Fibroblast of lung (primary cell): ENCODE data around the gene CSNK1A1.

Source experiments
- CTCF ChIP-seq, 2 donors: IDR thresholded peaks in 1 of 2; conservative IDR thresholded peaks in 1 of 2; 1 replicate in 1 of 2; 2 replicates in 1 of 2; pipeline ENCODE4 v1.5.1; 2011 to 2012; ENCODE audit warnings: low read length in 2 of 2, control low read depth in 1 of 2, inconsistent platforms in 1 of 2, low read depth in 1 of 2, mild to moderate bottlenecking in 1 of 2
- EZH2 ChIP-seq: IDR thresholded peaks from 2 replicates; pipeline ENCODE4 v1.5.1; 2012; ENCODE audit warnings: low read length, control low read depth, mild to moderate bottlenecking; ENCODE audit errors: missing control alignments

GRCh38 chr5:149489605-149490037 is 61.6 kb downstream of the CSNK1A1 start:
- no peak for TF ChIP-seq CTCF (conservative IDR thresholded peaks at IDR 0.05 in 1 of 2, IDR thresholded peaks at IDR 0.05 in 1 of 2; ENCODE audit: low read depth in 1 of 2, low read length in 2 of 2)
- TF ChIP-seq EZH2 = no peak
